HEK293 (cell line): Measurements from ENCODE around the gene SERAC1.

Experiments used
- CTCF ChIA-PET: fragments of 350-600 bp; formaldehyde crosslinking; extraction: SDS; loops from one replicate; lab custom pipeline; 2021; ENCODE audit warnings: antibody characterized with exemption; lab: Yijun Ruan, JAX
- POLR2A ChIA-PET: fragments of 300-600 bp; formaldehyde crosslinking; extraction: SDS; loops from one replicate; lab custom pipeline; 2020; ENCODE audit warnings: antibody characterized with exemption, inconsistent platforms; lab: Yijun Ruan, JAX
- H3K27ac ChIP-seq: fragments of 200-500 bp; sonication (Bioruptor generic); 2 replicates; pipeline ENCODE4 v1.5.1; 2014; ENCODE audit warnings: low read depth, low read length, control low read depth, inconsistent platforms; ENCODE audit errors: extremely low read depth
- H3K36me3 ChIP-seq, 2 experiments: fragments of 200-500 bp in 1 of 2; sonication (Bioruptor generic) in 1 of 2; 1 replicate in 1 of 2; 2 replicates in 1 of 2; pipeline ENCODE4 v1.5.1; 2014 to 2017; ENCODE audit warnings: inconsistent platforms in 2 of 2, low read length in 2 of 2; ENCODE audit not compliant: control insufficient read depth in 2 of 2, insufficient read depth in 1 of 2
- H3K4me1 ChIP-seq: fragments of 200-500 bp; sonication (Bioruptor generic); 2 replicates; pipeline ENCODE4 v1.5.1; 2014; ENCODE audit warnings: mild to moderate bottlenecking, low read length, inconsistent platforms; ENCODE audit not compliant: control insufficient read depth, insufficient read depth
- H3K4me3 ChIP-seq: 2 replicates; pipeline ENCODE4 v1.5.1; 2011; ENCODE audit warnings: low read depth, mild to moderate bottlenecking, control low read depth, low read length, moderate library complexity
- H3K9me3 ChIP-seq: fragments of 200-500 bp; sonication (Bioruptor generic); 2 replicates; pipeline ENCODE4 v1.5.1; 2014; ENCODE audit warnings: low read depth, low read length, inconsistent platforms; ENCODE audit not compliant: control insufficient read depth, insufficient read depth
- GLI4 ChIP-seq: fragments of 450-650 bp; formaldehyde crosslinking; IDR thresholded peaks from 2 replicates; pipeline ENCODE4 v1.5.1; 2016; ENCODE audit warnings: missing biosample characterization, missing genetic modification characterization
- SP7 ChIP-seq: fragments of 450-650 bp; formaldehyde crosslinking; IDR thresholded peaks from 2 replicates; pipeline ENCODE4 v1.5.1; 2016; ENCODE audit warnings: missing biosample characterization, missing genetic modification characterization
- ZBTB17 ChIP-seq: fragments of 450-650 bp; formaldehyde crosslinking; IDR thresholded peaks from 2 replicates; pipeline ENCODE4 v1.5.1; 2016; ENCODE audit warnings: missing biosample characterization, missing genetic modification characterization
- ZNF112 ChIP-seq: fragments of 450-650 bp; formaldehyde crosslinking; IDR thresholded peaks from 2 replicates; pipeline ENCODE4 v1.5.0; 2017; ENCODE audit warnings: missing biosample characterization, missing genetic modification characterization
- ZNF2 ChIP-seq: fragments of 450-650 bp; formaldehyde crosslinking; IDR thresholded peaks from 2 replicates; pipeline ENCODE4 v1.5.1; 2016; ENCODE audit warnings: missing biosample characterization, missing genetic modification characterization
- ZNF239 ChIP-seq: fragments of 450-650 bp; formaldehyde crosslinking; IDR thresholded peaks from 2 replicates; pipeline ENCODE4 v1.5.1; 2016; ENCODE audit warnings: missing biosample characterization, missing genetic modification characterization
- ZNF335 ChIP-seq: fragments of 450-650 bp; formaldehyde crosslinking; conservative IDR thresholded peaks from 2 replicates; pipeline ENCODE4 v1.5.1; 2016; ENCODE audit warnings: missing biosample characterization, missing genetic modification characterization
- ZNF548 ChIP-seq: fragments of 450-650 bp; formaldehyde crosslinking; IDR thresholded peaks from 2 replicates; pipeline ENCODE4 v1.5.1; 2016; ENCODE audit warnings: missing biosample characterization, missing genetic modification characterization
- ZNF571 ChIP-seq: fragments of 450-650 bp; formaldehyde crosslinking; IDR thresholded peaks from 2 replicates; pipeline ENCODE4 v1.5.0; 2017; ENCODE audit warnings: missing biosample characterization, missing genetic modification characterization
- ZNF654 ChIP-seq: fragments of 450-650 bp; formaldehyde crosslinking; IDR thresholded peaks from 2 replicates; pipeline ENCODE4 v1.5.1; 2016; ENCODE audit warnings: low read depth, missing biosample characterization, missing genetic modification characterization
- ZNF660 ChIP-seq: fragments of 450-650 bp; IDR thresholded peaks from 2 replicates; pipeline ENCODE4 v1.5.1; 2018; ENCODE audit warnings: missing biosample characterization, mild to moderate bottlenecking, missing genetic modification characterization
- ZNF777 ChIP-seq: fragments of 450-650 bp; formaldehyde crosslinking; IDR thresholded peaks from 2 replicates; pipeline ENCODE4 v1.5.1; 2017; ENCODE audit warnings: missing biosample characterization, missing genetic modification characterization, borderline replicate concordance
- ZNF791 ChIP-seq: fragments of 450-650 bp; formaldehyde crosslinking; IDR thresholded peaks from 2 replicates; pipeline ENCODE4 v1.5.1; 2016; ENCODE audit warnings: missing biosample characterization, missing genetic modification characterization
- ZSCAN30 ChIP-seq: fragments of 450-650 bp; IDR thresholded peaks from 2 replicates; pipeline ENCODE4 v1.5.1; 2018; ENCODE audit warnings: missing biosample characterization, mild to moderate bottlenecking, missing genetic modification characterization, moderate library complexity
- TF ChIP-seq, protein P1 (sequence below): fragments of 450-650 bp; formaldehyde crosslinking; IDR thresholded peaks from 2 replicates; pipeline ENCODE4 v1.5.1; 2016; ENCODE audit warnings: missing biosample characterization, missing genetic modification characterization, borderline replicate concordance
- TF ChIP-seq, protein P2 (sequence below): fragments of 450-650 bp; formaldehyde crosslinking; IDR thresholded peaks from 2 replicates; pipeline ENCODE4 v1.5.1; 2016; ENCODE audit warnings: missing biosample characterization, missing genetic modification characterization
- TF ChIP-seq, protein P3 (sequence below): fragments of 450-650 bp; formaldehyde crosslinking; IDR thresholded peaks from 2 replicates; pipeline ENCODE4 v1.5.1; 2016; ENCODE audit warnings: missing biosample characterization, missing genetic modification characterization
- TF ChIP-seq, protein P4 (sequence below): fragments of 450-650 bp; formaldehyde crosslinking; IDR thresholded peaks from 2 replicates; pipeline ENCODE4 v1.5.1; 2016; ENCODE audit warnings: missing biosample characterization, missing genetic modification characterization

SERAC1 gene

DNA sequence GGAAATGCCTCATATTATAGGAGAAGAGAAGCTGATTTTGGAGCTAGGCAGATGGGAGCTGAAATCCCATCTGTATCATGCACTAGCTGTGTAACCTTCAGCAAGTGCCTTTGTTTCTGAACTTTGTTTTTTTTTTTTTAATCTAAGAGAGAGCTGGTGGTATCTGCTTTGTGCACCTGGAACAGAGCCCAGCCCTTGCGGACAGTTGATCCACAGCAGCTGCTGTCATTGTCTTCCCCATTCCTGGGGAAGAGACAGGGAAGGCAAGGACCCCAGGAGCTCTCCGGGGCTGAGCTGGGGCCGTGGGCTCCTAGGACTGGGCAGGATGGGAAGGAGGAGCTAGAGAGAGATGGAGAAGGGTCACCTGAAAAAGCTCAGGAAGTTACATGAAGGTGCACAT, 94.3 kb downstream of the SERAC1 start (continued):
- no peak for TF ChIP-seq SP7 (tag by site-specific recombination)
- TF ChIP-seq GLI4: no peak
- TF ChIP-seq ZNF660: no peak
- TF ChIP-seq, protein P1, sequence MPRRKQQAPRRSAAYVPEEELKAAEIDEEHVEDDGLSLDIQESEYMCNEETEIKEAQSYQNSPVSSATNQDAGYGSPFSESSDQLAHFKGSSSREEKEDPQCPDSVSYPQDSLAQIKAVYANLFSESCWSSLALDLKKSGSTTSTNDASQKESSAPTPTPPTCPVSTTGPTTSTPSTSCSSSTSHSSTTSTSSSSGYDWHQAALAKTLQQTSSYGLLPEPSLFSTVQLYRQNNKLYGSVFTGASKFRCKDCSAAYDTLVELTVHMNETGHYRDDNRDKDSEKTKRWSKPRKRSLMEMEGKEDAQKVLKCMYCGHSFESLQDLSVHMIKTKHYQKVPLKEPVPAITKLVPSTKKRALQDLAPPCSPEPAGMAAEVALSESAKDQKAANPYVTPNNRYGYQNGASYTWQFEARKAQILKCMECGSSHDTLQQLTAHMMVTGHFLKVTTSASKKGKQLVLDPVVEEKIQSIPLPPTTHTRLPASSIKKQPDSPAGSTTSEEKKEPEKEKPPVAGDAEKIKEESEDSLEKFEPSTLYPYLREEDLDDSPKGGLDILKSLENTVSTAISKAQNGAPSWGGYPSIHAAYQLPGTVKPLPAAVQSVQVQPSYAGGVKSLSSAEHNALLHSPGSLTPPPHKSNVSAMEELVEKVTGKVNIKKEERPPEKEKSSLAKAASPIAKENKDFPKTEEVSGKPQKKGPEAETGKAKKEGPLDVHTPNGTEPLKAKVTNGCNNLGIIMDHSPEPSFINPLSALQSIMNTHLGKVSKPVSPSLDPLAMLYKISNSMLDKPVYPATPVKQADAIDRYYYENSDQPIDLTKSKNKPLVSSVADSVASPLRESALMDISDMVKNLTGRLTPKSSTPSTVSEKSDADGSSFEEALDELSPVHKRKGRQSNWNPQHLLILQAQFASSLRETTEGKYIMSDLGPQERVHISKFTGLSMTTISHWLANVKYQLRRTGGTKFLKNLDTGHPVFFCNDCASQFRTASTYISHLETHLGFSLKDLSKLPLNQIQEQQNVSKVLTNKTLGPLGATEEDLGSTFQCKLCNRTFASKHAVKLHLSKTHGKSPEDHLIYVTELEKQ (tag by site-specific recombination): no peak
- no peak for TF ChIP-seq ZNF239
- TF ChIP-seq, protein P2, sequence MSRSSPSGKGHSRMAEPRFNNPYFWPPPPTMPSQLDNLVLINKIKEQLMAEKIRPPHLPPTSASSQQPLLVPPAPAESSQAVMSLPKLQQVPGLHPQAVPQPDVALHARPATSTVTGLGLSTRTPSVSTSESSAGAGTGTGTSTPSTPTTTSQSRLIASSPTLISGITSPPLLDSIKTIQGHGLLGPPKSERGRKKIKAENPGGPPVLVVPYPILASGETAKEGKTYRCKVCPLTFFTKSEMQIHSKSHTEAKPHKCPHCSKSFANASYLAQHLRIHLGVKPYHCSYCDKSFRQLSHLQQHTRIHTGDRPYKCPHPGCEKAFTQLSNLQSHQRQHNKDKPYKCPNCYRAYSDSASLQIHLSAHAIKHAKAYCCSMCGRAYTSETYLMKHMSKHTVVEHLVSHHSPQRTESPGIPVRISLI (tag by site-specific recombination): no peak

DNA sequence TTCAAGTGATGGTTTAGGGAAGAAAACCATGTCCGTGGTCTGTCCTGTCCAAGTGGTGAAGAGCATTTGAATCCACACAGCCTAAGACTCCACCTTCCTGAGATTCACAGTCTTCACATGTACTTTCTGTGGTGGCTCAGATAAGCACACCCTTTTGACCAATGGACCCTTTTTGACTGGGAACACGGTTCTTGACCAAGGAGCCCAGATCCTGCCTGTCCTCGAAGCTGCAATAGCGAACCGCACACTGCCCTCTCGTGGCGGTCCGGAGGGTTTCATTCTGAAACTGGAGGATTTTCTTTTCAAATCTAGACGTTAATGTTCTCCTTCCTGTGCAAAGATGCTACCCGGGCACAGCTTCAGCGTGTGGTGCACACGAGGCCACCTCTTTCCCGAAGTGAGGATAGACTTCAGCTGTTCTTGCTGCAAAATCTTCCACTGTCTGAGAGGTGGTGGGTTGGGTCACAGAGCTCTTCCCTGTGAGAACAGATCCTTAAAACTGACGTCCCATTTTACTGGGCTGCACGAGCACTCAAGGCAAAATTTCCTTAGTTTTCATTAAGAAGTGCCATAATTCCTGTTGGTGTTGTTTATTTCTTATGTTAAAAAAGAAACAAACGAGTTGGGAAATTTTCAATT, 95.9 kb downstream of the SERAC1 start:
- H3K9me3 ChIP-seq: no peaks in the 10 kb centered on the region
- TF ChIP-seq ZBTB17 (tag by site-specific recombination) (peak; percentile 72), ZNF571 (tag by site-specific recombination) (no peak), ZSCAN30 (tag by site-specific recombination) (peak; percentile 15; the same call in 1 of the 2 replicates), ZNF112 (no peak), ZNF791 (no peak), ZNF777 (tag by site-specific recombination) (no peak), ZNF654 (tag by site-specific recombination) (peak; percentile 91), ZNF660 (peak; percentile 64; the same call in 1 of the 2 replicates), ZNF548 (tag by site-specific recombination) (no peak), ZNF335 (peak; percentile 63), ZNF2 (tag by site-specific recombination) (peak; percentile 90)
- TF ChIP-seq, protein P3, sequence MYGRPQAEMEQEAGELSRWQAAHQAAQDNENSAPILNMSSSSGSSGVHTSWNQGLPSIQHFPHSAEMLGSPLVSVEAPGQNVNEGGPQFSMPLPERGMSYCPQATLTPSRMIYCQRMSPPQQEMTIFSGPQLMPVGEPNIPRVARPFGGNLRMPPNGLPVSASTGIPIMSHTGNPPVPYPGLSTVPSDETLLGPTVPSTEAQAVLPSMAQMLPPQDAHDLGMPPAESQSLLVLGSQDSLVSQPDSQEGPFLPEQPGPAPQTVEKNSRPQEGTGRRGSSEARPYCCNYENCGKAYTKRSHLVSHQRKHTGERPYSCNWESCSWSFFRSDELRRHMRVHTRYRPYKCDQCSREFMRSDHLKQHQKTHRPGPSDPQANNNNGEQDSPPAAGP (tag by site-specific recombination): no peak
- TF ChIP-seq, protein P4, sequence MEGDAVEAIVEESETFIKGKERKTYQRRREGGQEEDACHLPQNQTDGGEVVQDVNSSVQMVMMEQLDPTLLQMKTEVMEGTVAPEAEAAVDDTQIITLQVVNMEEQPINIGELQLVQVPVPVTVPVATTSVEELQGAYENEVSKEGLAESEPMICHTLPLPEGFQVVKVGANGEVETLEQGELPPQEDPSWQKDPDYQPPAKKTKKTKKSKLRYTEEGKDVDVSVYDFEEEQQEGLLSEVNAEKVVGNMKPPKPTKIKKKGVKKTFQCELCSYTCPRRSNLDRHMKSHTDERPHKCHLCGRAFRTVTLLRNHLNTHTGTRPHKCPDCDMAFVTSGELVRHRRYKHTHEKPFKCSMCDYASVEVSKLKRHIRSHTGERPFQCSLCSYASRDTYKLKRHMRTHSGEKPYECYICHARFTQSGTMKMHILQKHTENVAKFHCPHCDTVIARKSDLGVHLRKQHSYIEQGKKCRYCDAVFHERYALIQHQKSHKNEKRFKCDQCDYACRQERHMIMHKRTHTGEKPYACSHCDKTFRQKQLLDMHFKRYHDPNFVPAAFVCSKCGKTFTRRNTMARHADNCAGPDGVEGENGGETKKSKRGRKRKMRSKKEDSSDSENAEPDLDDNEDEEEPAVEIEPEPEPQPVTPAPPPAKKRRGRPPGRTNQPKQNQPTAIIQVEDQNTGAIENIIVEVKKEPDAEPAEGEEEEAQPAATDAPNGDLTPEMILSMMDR (tag by site-specific recombination): peak; percentile 64; the same call in 1 of the 2 replicates
- ChIA-PET CTCF (interaction anchor here (0.5 to 4.5 kb wide), 62 partner anchors 9 to 795 kb away, joined by 3 to 35 read pairs (median 4); partner anchors contain the start of gene SYNJ2), POLR2A (interaction anchor here (0.7 to 1.5 kb wide), 4 partner anchors 31 to 152 kb away, joined by 3 to 5 read pairs (median 4); no protein-coding TSS in a partner anchor)
- H3K4me1 ChIP-seq: no peaks in the 10 kb centered on the region
- H3K4me3 ChIP-seq: no peak overlapping the region
- H3K36me3 ChIP-seq: peaks cover 5 to 80% of the 10 kb centered on the region in 2 experiments; a peak in 2 of 3 replicates
- H3K27ac ChIP-seq: no peak overlapping the region
